ENCODE measurements around the gene POLR1H. TPM values are rescaled to one million over a fixed set of nuclear protein-coding genes. Genes with fewer than 3 reads are reported as not detected.

Gene POLR1H
- total RNA-seq, result 17.7 and 23.8 TPM in 2 replicates

GRCh38 chr6:30061092-30061857 is at the start of gene POLR1H:
Gene POLR1H, plus strand, starts transcription at chr6:30061265. Its CDS starts 260 bp downstream, at chr6:30061525.

DNA sequence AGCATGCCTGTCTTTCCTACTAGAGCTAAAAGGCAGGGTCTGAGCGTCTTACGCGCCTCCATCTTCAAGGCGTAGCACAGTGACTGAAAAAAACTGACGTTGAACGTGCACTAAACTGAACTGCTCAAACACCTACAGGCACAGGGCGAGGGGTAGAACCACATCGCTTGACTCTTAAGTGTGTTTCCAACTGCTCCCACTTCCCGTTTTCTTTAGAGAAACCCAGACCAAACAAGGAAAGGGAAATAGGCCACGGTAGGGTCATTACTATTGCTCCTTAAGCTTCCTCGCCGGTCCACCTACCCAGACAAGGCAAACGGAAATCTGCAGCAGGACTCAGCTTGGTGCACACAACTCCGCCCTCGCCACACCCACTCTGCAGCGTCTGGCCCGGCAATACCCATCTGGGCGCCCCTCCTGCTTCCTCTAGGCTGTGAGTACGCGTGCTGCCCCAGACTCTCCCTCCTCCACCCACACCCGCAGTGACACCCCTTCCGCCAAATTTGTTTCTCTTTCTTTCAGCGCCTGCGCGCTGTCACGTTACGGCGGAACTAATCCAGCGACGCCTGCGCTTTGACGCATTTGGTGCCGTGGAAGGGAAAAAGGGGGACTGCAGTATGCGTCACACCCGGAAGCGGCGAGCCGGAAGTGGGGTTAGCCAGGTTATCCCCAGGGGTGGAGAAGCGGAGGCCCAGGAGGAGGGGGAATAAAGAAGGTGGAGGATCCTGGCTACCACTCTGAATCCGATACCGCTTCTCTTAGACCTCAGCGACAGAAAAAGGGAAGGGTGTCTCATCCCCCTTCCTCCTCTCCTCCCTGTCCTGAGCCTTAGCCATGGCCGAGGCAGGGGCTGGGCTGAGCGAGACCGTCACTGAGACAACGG is 5.8 kb downstream of the POLR1H start, which contains the start of gene PPP1R11:
Gene PPP1R11, plus strand, starts transcription at position 622 of the 883 bp plus-strand sequence. Its CDS starts 213 bp downstream, at position 835.

GRCh38 chr6:30075094-30075789 is 14.2 kb downstream of the POLR1H start, which contains the start of gene RNF39:
Gene RNF39, minus strand, starts transcription at chr6:30075769. Its CDS starts 184 bp downstream, at chr6:30075585.

GRCh38 chr6:30113003-30113759 is 52.1 kb downstream of the POLR1H start, which contains the start of gene TRIM31:
Gene TRIM31, minus strand, starts transcription at chr6:30113090. Its CDS starts 285 bp downstream, at chr6:30112805.

Small RNAs within 50 kb of the gene (small RNA-seq; reads per million reads assigned to genes)
- gene RF02218 (not detected), gene RF02219 (not detected), gene RF02220 (not detected)

Other genes with a start within 250 kb of the POLR1H start
- not detected in 2 replicates for gene HLA-G, start 233.4 kb upstream of the POLR1H start, total RNA-seq
- gene HLA-A, start 118.7 kb upstream of the POLR1H start, total RNA-seq, result 166 and 246 TPM in 2 replicates
- gene PPP1R11, start 5.9 kb downstream of the POLR1H start, total RNA-seq, result 31.0 and 32.8 TPM in 2 replicates
- gene RNF39, start 14.5 kb downstream of the POLR1H start, total RNA-seq, result not detected in 2 replicates
- gene TRIM31, start 51.8 kb downstream of the POLR1H start, total RNA-seq, result not detected in 2 replicates
- not detected in 2 replicates for gene TRIM40, start 74.9 kb downstream of the POLR1H start, total RNA-seq
- not detected in 2 replicates for gene TRIM10, start 99.9 kb downstream of the POLR1H start, total RNA-seq
- not detected in 2 replicates for gene TRIM15, start 102.3 kb downstream of the POLR1H start, total RNA-seq
- gene TRIM26, start 152.1 kb downstream of the POLR1H start, total RNA-seq, result 30.2 and 33.9 TPM in 2 replicates